Measurements from ENCODE around the gene ARMC8. TPM values are rescaled to one million over a fixed set of nuclear protein-coding genes. Genes with fewer than 3 reads are reported as not detected.

Gene ARMC8
- total and polyA plus RNA-seq, 2 donors (not counting 1 experiment from before 2014, with no cell fraction given) = 35.3 to 81.1 TPM

DNA sequence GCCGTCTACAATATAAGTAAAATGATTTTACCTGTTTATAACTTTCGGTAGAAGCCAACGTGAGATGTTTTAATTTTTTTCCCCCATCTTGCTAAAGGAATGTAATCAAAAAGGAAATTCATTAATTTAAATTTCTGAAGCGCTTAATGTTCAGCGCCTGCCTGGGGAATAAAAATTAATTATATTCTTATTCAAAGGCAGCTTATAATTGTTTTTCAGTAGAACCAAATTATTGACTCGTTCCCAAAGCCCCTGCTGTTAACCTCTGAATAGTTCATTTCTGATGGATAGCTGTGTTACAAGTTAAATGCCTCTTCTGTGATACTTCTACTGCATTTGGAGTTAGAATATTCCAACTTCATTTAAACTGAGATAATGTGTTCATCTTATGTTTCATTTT is 51.6 kb downstream of the ARMC8 start:
- Histone ChIP-seq H3K36me3 (replicated peaks in 1 of 2; ENCODE audit: control extremely low read depth in 1 of 2, control insufficient read depth in 1 of 2, extremely low read depth in 1 of 2, insufficient read depth in 2 of 2, low read length in 1 of 2) (peaks cover 0 to 49% of the 10 kb centered on the region in 2 experiments), H3K4me2 (replicated peaks; ENCODE audit: low read depth, low read length, poor library complexity, severe bottlenecking) (no peak overlapping the region), H3K27me3 (replicated peaks in 1 of 4; ENCODE audit: control extremely low read depth in 1 of 4, control insufficient read depth in 3 of 4, insufficient read depth in 4 of 4, low read length in 3 of 4) (no peaks in the 10 kb centered on the region), H3K9ac (ENCODE audit: low read length) (no peak overlapping the region), H3K9me3 (ENCODE audit: control extremely low read depth in 1 of 3, control insufficient read depth in 2 of 3, insufficient read depth in 1 of 3, low read length in 2 of 3) (no peaks in the 10 kb centered on the region), H2AFZ (ENCODE audit: insufficient read depth, low read depth, low read length, poor library complexity, severe bottlenecking) (no peak overlapping the region), H3K4me1 (ENCODE audit: control insufficient read depth in 2 of 2, insufficient read depth in 2 of 2, low read length in 2 of 2) (no peaks in the 10 kb centered on the region), H3K27ac (ENCODE audit: low read length in 2 of 2) (no peak overlapping the region), H4K20me1 (ENCODE audit: control insufficient read depth, insufficient read depth, low read length, poor library complexity, severe bottlenecking) (no peaks in the 10 kb centered on the region), H3K79me2 (ENCODE audit: control insufficient read depth, insufficient read depth, low read length) (no peaks in the 10 kb centered on the region), H3K4me3 (ENCODE audit: control extremely low read depth in 1 of 5, extremely low read depth in 1 of 5, insufficient read depth in 1 of 5, low read depth in 2 of 5, low read length in 4 of 5) (no peak overlapping the region)
- no CpG with 5 or more reads among the region's 6 CpGs for WGBS (ENCODE audit: insufficient coverage)
- ATAC-seq (ENCODE audit: low read depth) = no peak
- H3K27ac Mint-ChIP-seq = no peak overlapping the region
- H3K4me3 Mint-ChIP-seq = no peak overlapping the region
- ChIA-PET POLR2A (no interaction called here), CTCF (no interaction called here)
- intact Hi-C loops (cut with micrococcal nuclease) = no loop called here
- no peak for TF ChIP-seq EZH2 (IDR thresholded peaks at IDR 0.05; ENCODE audit: borderline replicate concordance, insufficient read depth, low read depth, low read length, poor library complexity, severe bottlenecking)
- TF ChIP-seq, protein P1, sequence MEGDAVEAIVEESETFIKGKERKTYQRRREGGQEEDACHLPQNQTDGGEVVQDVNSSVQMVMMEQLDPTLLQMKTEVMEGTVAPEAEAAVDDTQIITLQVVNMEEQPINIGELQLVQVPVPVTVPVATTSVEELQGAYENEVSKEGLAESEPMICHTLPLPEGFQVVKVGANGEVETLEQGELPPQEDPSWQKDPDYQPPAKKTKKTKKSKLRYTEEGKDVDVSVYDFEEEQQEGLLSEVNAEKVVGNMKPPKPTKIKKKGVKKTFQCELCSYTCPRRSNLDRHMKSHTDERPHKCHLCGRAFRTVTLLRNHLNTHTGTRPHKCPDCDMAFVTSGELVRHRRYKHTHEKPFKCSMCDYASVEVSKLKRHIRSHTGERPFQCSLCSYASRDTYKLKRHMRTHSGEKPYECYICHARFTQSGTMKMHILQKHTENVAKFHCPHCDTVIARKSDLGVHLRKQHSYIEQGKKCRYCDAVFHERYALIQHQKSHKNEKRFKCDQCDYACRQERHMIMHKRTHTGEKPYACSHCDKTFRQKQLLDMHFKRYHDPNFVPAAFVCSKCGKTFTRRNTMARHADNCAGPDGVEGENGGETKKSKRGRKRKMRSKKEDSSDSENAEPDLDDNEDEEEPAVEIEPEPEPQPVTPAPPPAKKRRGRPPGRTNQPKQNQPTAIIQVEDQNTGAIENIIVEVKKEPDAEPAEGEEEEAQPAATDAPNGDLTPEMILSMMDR (IDR thresholded peaks at IDR 0.05) = no peak
- no peaks in the 10 kb centered on the region for H3K9me3 Mint-ChIP-seq (ENCODE audit: insufficient read depth)
- DNase-seq = no peak
- H3K4me1 Mint-ChIP-seq = no peaks in the 10 kb centered on the region
- no peaks in the 10 kb centered on the region for H3K27me3 Mint-ChIP-seq

- peaks cover 0 to 59% of the 10 kb centered on the region in 2 experiments for H3K36me3 ChIP-seq (replicated peaks in 1 of 2; ENCODE audit: control extremely low read depth in 1 of 2, control insufficient read depth in 1 of 2, extremely low read depth in 1 of 2, insufficient read depth in 2 of 2, low read length in 1 of 2)
These were observed 54.0 kb downstream of the ARMC8 start for GRCh38 chr3:138241061-138241460.

More at GRCh38 chr3:138241061-138241460, 54.0 kb downstream of the ARMC8 start:
- DNase-seq (no peak), ATAC-seq (ENCODE audit: low read depth) (no peak)
- H3K27me3 ChIP-seq (replicated peaks in 1 of 4; ENCODE audit: control extremely low read depth in 1 of 4, control insufficient read depth in 3 of 4, insufficient read depth in 4 of 4, low read length in 3 of 4) = no peaks in the 10 kb centered on the region
- TF ChIP-seq EZH2 (IDR thresholded peaks at IDR 0.05; ENCODE audit: borderline replicate concordance, insufficient read depth, low read depth, low read length, poor library complexity, severe bottlenecking) = no peak
- TF ChIP-seq, protein P1 (IDR thresholded peaks at IDR 0.05) = no peak
- no peak overlapping the region for H3K4me3 Mint-ChIP-seq
- intact Hi-C loops (cut with micrococcal nuclease) = no loop called here
- H3K79me2 ChIP-seq (ENCODE audit: control insufficient read depth, insufficient read depth, low read length) = no peaks in the 10 kb centered on the region
- no peak overlapping the region for H3K27ac Mint-ChIP-seq
- H3K9ac ChIP-seq (ENCODE audit: low read length) = no peak overlapping the region
- no peak overlapping the region for H2AFZ ChIP-seq (ENCODE audit: insufficient read depth, low read depth, low read length, poor library complexity, severe bottlenecking)
- H3K4me1 ChIP-seq (ENCODE audit: control insufficient read depth in 2 of 2, insufficient read depth in 2 of 2, low read length in 2 of 2) = no peaks in the 10 kb centered on the region
- ChIA-PET POLR2A (no interaction called here), CTCF (no interaction called here)
- H3K9me3 ChIP-seq (ENCODE audit: control extremely low read depth in 1 of 3, control insufficient read depth in 2 of 3, insufficient read depth in 1 of 3, low read length in 2 of 3) = no peaks in the 10 kb centered on the region
- no peak overlapping the region for H3K4me2 ChIP-seq (replicated peaks; ENCODE audit: low read depth, low read length, poor library complexity, severe bottlenecking)
- no CpG with 5 or more reads among the region's 1 CpG for WGBS (ENCODE audit: insufficient coverage)
- no peaks in the 10 kb centered on the region for H3K4me1 Mint-ChIP-seq
- H3K27ac ChIP-seq (ENCODE audit: low read length in 2 of 2) = no peak overlapping the region
- H4K20me1 ChIP-seq (ENCODE audit: control insufficient read depth, insufficient read depth, low read length, poor library complexity, severe bottlenecking) = no peaks in the 10 kb centered on the region
- no peaks in the 10 kb centered on the region for H3K27me3 Mint-ChIP-seq
- no peak overlapping the region for H3K4me3 ChIP-seq (ENCODE audit: control extremely low read depth in 1 of 5, extremely low read depth in 1 of 5, insufficient read depth in 1 of 5, low read depth in 2 of 5, low read length in 4 of 5)
- no peaks in the 10 kb centered on the region for H3K9me3 Mint-ChIP-seq (ENCODE audit: insufficient read depth)

All from B cell (primary cell).